PC-9 (cell line): ENCODE data around the gene UBE2K.

Experiments
- CTCF ChIP-seq: fragments of 200-600 bp; sonication (generic); conservative IDR thresholded peaks from 2 replicates; pipeline ENCODE4 v1.6.1; 2017; ENCODE audit warnings: mixed run types, antibody characterized with exemption, mild to moderate bottlenecking, moderate library complexity
- EZH2 ChIP-seq: fragments of 200-600 bp; sonication (generic); IDR thresholded peaks from 2 replicates; pipeline ENCODE4 v1.8.0; 2017; ENCODE audit warnings: antibody characterized with exemption, low read depth

- TF ChIP-seq CTCF (no peak), EZH2 (no peak)
Measured at GRCh38 chr4:39745920-39746319, 48.0 kb downstream of the UBE2K start.
